ENCODE measurements around the gene NRG3.

DNA sequence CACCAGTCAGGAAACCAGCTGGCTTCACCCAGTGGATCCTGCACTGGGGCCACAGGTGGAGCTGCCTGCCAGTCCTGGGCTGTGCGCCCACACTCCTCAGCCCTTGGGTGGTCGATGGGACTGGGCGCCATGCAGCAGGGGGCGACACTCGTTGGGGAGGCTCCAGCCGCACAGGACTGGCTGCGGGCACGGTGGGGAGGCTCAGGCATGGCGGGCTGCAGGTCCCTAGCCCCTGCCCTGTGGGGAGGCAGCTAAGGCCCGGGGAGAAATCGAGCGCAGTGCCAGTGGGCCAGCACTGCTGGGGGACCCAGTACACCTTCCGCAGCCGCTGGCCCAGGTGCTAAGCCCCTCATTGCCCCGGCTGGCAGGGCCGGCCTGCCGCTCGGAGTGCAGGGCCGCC is 12.4 kb upstream of the NRG3 start:
- TF ChIP-seq SNAI2 (CRISPR knock-in tag; IDR thresholded peaks at IDR 0.05) (no peak), PPARA (CRISPR knock-in tag; IDR thresholded peaks at IDR 0.05; ENCODE audit: borderline replicate concordance) (no peak), ZFP30 (CRISPR knock-in tag; IDR thresholded peaks at IDR 0.05) (no peak), TOX (CRISPR knock-in tag; IDR thresholded peaks at IDR 0.05; ENCODE audit: borderline replicate concordance) (no peak), RARB (CRISPR knock-in tag; IDR thresholded peaks at IDR 0.05) (no peak), GLIS3 (CRISPR knock-in tag; IDR thresholded peaks at IDR 0.05) (no peak), PATZ1 (CRISPR knock-in tag; IDR thresholded peaks at IDR 0.05; ENCODE audit: borderline replicate concordance) (no peak)
- TF ChIP-seq, protein P1, sequence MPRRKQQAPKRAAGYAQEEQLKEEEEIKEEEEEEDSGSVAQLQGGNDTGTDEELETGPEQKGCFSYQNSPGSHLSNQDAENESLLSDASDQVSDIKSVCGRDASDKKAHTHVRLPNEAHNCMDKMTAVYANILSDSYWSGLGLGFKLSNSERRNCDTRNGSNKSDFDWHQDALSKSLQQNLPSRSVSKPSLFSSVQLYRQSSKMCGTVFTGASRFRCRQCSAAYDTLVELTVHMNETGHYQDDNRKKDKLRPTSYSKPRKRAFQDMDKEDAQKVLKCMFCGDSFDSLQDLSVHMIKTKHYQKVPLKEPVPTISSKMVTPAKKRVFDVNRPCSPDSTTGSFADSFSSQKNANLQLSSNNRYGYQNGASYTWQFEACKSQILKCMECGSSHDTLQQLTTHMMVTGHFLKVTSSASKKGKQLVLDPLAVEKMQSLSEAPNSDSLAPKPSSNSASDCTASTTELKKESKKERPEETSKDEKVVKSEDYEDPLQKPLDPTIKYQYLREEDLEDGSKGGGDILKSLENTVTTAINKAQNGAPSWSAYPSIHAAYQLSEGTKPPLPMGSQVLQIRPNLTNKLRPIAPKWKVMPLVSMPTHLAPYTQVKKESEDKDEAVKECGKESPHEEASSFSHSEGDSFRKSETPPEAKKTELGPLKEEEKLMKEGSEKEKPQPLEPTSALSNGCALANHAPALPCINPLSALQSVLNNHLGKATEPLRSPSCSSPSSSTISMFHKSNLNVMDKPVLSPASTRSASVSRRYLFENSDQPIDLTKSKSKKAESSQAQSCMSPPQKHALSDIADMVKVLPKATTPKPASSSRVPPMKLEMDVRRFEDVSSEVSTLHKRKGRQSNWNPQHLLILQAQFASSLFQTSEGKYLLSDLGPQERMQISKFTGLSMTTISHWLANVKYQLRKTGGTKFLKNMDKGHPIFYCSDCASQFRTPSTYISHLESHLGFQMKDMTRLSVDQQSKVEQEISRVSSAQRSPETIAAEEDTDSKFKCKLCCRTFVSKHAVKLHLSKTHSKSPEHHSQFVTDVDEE (CRISPR knock-in tag; IDR thresholded peaks at IDR 0.05), result no peak
